Colonic mucosa (tissue), 4 donors: ENCODE data around the gene AHCTF1. TPM values are rescaled to one million over a fixed set of nuclear protein-coding genes. Genes with fewer than 3 reads are reported as not detected.
"Not testable (repeated sequence)": the region's sequence is repeated elsewhere in the genome, so short reads cannot be mapped to it uniquely, and the experiment has no call there.

Experiments used
- DNase-seq: peaks from one replicate; pipeline ENCODE4 v3.0.0-alpha.2; 2020
- H3K27ac ChIP-seq: fragments of 200-600 bp; one replicate; pipeline ENCODE4 v1.8.0; 2021
- H3K27me3 ChIP-seq: fragments of 200-600 bp; one replicate; pipeline ENCODE4 v1.8.0; 2021
- H3K36me3 ChIP-seq: fragments of 200-600 bp; one replicate; pipeline ENCODE4 v1.8.0; 2021
- H3K4me1 ChIP-seq: fragments of 200-600 bp; one replicate; pipeline ENCODE4 v1.8.0; 2021; ENCODE audit warnings: mild to moderate bottlenecking
- H3K4me3 ChIP-seq: fragments of 200-600 bp; one replicate; pipeline ENCODE4 v1.8.0; 2021
- H3K9ac ChIP-seq, 2 donors: one replicate each; pipeline ENCODE4 v1.7.0; 2013; ENCODE audit warnings: control low read depth in 2 of 2, low read depth in 2 of 2, low read length in 2 of 2
- H3K9me3 ChIP-seq: fragments of 200-600 bp; one replicate; pipeline ENCODE4 v1.8.0; 2021
- CTCF ChIP-seq: fragments of 200-600 bp; IDR thresholded peaks from one replicate; pipeline ENCODE4 v1.8.0; 2022; ENCODE audit warnings: antibody characterized with exemption, mild to moderate bottlenecking
- intact Hi-C: fragments of 100-400 bp; cut with DNase I; formaldehyde crosslinking; loops from one replicate; pipeline ENCODE4 v1.14.1; 2022
- total RNA-seq, 2 donors: library from RNA; stranded (reverse); fragmentation: NEBNext Ultra II Directional in 1 of 2; extraction: Animal tissue kit (Norgen Biotek cat#: 25700) in 1 of 2; gene quantifications; one replicate each; pipeline ENCODE4 v1.2.1, GENCODE V29; 2021
- donor health status: healthy.
- donor health status: DM: no; HTN: no; CAD: no.
- donor health status: DM: no; HTN: no; CAD: no.

Gene AHCTF1
- total RNA-seq, 2 donors from 2014 or later: 22.8 to 24.5 TPM

GRCh38 chr1:246919902-246920301, 11.8 kb downstream of the AHCTF1 start:
- DNase-seq: no peak
- intact Hi-C loops: no loop called here
- Histone ChIP-seq H3K9me3 (no peaks in the 10 kb centered on the region), H3K4me1 (no peaks in the 10 kb centered on the region), H3K4me3 (no peak overlapping the region), H3K27ac (no peak overlapping the region), H3K27me3 (no peaks in the 10 kb centered on the region), H3K9ac (no peak overlapping the region), H3K36me3 (no peaks in the 10 kb centered on the region)
- TF ChIP-seq CTCF: no peak

GRCh38 chr1:246916026-246916923, 15.5 kb downstream of the AHCTF1 start:
- H3K9me3 ChIP-seq, H3K4me3 ChIP-seq, H3K36me3 ChIP-seq, DNase-seq, H3K4me1 ChIP-seq, intact Hi-C loops, H3K9ac ChIP-seq, H3K27me3 ChIP-seq, H3K27ac ChIP-seq: not testable (repeated sequence)

- intact Hi-C loops: no loop called here
- peak; percentile 29 for DNase-seq
These were observed 24.3 kb downstream of the AHCTF1 start for GRCh38 chr1:246907472-246907871.

GRCh38 chr1:246906833-246907232, 24.9 kb downstream of the AHCTF1 start:
- Histone ChIP-seq H3K36me3 (no peaks in the 10 kb centered on the region), H3K4me3 (no peak overlapping the region), H3K4me1 (no peaks in the 10 kb centered on the region), H3K9me3 (no peaks in the 10 kb centered on the region), H3K9ac (no peak overlapping the region), H3K27ac (no peak overlapping the region), H3K27me3 (no peaks in the 10 kb centered on the region)
- no peak for TF ChIP-seq CTCF
- intact Hi-C loops: no loop called here
- no peak for DNase-seq

More at GRCh38 chr1:246907472-246907871, 24.3 kb downstream of the AHCTF1 start:
- no peak overlapping the region for H3K4me3 ChIP-seq
- no peaks in the 10 kb centered on the region for H3K4me1 ChIP-seq
- no peak overlapping the region for H3K9ac ChIP-seq
- no peaks in the 10 kb centered on the region for H3K9me3 ChIP-seq
- H3K27me3 ChIP-seq: no peaks in the 10 kb centered on the region
- no peak overlapping the region for H3K27ac ChIP-seq
- TF ChIP-seq CTCF: peak; percentile 24
- H3K36me3 ChIP-seq: no peaks in the 10 kb centered on the region

GRCh38 chr1:246901874-246902273, 29.9 kb downstream of the AHCTF1 start:
- intact Hi-C loops: no loop called here
- H3K27me3 ChIP-seq: no peaks in the 10 kb centered on the region
- no peak for TF ChIP-seq CTCF
- H3K4me3 ChIP-seq: no peak overlapping the region
- H3K36me3 ChIP-seq: peaks cover 10% of the 10 kb centered on the region
- H3K9me3 ChIP-seq: no peaks in the 10 kb centered on the region
- no peak for DNase-seq
- no peak overlapping the region for H3K27ac ChIP-seq
- H3K9ac ChIP-seq: no peak overlapping the region
- no peaks in the 10 kb centered on the region for H3K4me1 ChIP-seq

- intact Hi-C loops: no loop called here
- no peak for TF ChIP-seq CTCF
These were observed 34.4 kb downstream of the AHCTF1 start for GRCh38 chr1:246897302-246897701.

More at GRCh38 chr1:246897302-246897701, 34.4 kb downstream of the AHCTF1 start:
- Histone ChIP-seq H3K4me3 (no peak overlapping the region), H3K27ac (no peak overlapping the region), H3K9me3 (no peaks in the 10 kb centered on the region), H3K9ac (no peak overlapping the region), H3K27me3 (no peaks in the 10 kb centered on the region), H3K36me3 (peaks cover 29% of the 10 kb centered on the region), H3K4me1 (no peaks in the 10 kb centered on the region)
- DNase-seq: no peak
